ENCODE measurements around the gene NHLRC2.

The NHLRC2 gene

DNA sequence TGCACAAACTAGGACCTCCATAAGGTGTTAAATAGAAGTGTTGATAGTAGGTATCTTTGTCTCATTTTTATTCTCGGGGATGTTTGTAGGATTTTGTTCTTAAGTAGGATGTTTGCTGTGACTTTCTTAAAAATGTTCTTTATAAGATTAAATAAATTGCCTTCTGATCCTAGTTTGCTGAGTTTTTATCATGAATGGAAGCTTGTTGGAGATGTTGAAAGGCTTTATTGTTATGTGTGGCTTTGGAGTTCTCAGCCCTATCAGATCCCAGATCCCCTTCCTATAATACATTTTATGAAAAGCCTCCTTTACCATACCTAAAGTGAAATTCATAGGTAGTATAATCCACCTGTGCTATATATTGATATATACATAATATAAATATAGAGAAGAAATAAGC lies 40.1 kb downstream of the NHLRC2 start:
- no peaks in the 10 kb centered on the region for H3K79me2 ChIP-seq (ENCODE audit: insufficient read depth, low read length)
- H3K27ac ChIP-seq (ENCODE audit: low read depth, low read length, poor library complexity, severe bottlenecking), result no peak overlapping the region
- no peak overlapping the region for H3K9ac ChIP-seq (ENCODE audit: low read length)
- H3K9me3 ChIP-seq (ENCODE audit: low read length), result peaks cover 5% of the 10 kb centered on the region; the same call in 1 of the 2 replicates
- H3K4me3 ChIP-seq (ENCODE audit: low read depth, low read length, poor library complexity, severe bottlenecking), result no peak overlapping the region
- no peaks in the 10 kb centered on the region for H4K20me1 ChIP-seq (ENCODE audit: insufficient read depth, low read length)
- no peaks in the 10 kb centered on the region for H3K9me2 ChIP-seq (ENCODE audit: low read depth, low read length)
- H3K36me3 ChIP-seq (ENCODE audit: insufficient read depth, low read length), result peaks cover 43% of the 10 kb centered on the region
- TF ChIP-seq EZH2 (IDR thresholded peaks at IDR 0.05; ENCODE audit: borderline replicate concordance, low read length), result no peak
- TF ChIP-seq, protein P1, sequence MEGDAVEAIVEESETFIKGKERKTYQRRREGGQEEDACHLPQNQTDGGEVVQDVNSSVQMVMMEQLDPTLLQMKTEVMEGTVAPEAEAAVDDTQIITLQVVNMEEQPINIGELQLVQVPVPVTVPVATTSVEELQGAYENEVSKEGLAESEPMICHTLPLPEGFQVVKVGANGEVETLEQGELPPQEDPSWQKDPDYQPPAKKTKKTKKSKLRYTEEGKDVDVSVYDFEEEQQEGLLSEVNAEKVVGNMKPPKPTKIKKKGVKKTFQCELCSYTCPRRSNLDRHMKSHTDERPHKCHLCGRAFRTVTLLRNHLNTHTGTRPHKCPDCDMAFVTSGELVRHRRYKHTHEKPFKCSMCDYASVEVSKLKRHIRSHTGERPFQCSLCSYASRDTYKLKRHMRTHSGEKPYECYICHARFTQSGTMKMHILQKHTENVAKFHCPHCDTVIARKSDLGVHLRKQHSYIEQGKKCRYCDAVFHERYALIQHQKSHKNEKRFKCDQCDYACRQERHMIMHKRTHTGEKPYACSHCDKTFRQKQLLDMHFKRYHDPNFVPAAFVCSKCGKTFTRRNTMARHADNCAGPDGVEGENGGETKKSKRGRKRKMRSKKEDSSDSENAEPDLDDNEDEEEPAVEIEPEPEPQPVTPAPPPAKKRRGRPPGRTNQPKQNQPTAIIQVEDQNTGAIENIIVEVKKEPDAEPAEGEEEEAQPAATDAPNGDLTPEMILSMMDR (IDR thresholded peaks at IDR 0.05; ENCODE audit: low read length), result no peak
- H3F3A ChIP-seq (ENCODE audit: insufficient read depth, low read length), result no peaks in the 10 kb centered on the region
- H3K4me2 ChIP-seq (ENCODE audit: low read length), result no peak overlapping the region
- no peaks in the 10 kb centered on the region for H3K27me3 ChIP-seq (ENCODE audit: insufficient read depth, low read length)
- no peak overlapping the region for H2AFZ ChIP-seq (ENCODE audit: low read length)
- no peaks in the 10 kb centered on the region for H3K4me1 ChIP-seq (ENCODE audit: insufficient read depth, low read length, severe bottlenecking)

DNA sequence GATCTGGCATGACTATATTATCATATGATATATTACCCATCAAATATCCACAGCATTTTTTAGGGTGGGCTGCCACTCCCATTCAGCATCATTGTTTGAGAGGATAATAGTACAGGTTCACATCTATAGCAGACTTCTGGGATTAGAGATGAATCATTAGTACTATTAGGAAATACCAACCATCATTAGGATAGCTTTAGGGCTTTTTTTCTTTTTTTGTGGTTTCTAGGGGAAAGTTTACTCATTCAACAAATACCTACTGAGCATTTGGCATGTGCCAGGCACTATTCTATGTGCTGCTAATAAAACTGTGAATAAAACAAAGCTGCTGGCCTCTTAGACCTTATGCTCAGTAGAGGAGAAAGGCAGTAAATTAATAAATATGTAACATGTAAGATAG lies 40.6 kb downstream of the NHLRC2 start:
- no peak overlapping the region for H2AFZ ChIP-seq (ENCODE audit: low read length)
- peaks cover 39% of the 10 kb centered on the region for H3K36me3 ChIP-seq (ENCODE audit: insufficient read depth, low read length)
- no peak overlapping the region for H3K9ac ChIP-seq (ENCODE audit: low read length)
- H3K9me3 ChIP-seq (ENCODE audit: low read length), result 0 out of 2 replicates have a peak, but pooled peaks cover 2% of the 10 kb centered on the region
- H3K4me2 ChIP-seq (ENCODE audit: low read length), result no peak overlapping the region
- H3K27ac ChIP-seq (ENCODE audit: low read depth, low read length, poor library complexity, severe bottlenecking), result no peak overlapping the region
- no peaks in the 10 kb centered on the region for H3K27me3 ChIP-seq (ENCODE audit: insufficient read depth, low read length)
- TF ChIP-seq, protein P1 (IDR thresholded peaks at IDR 0.05; ENCODE audit: low read length), result no peak
- no peak for TF ChIP-seq EZH2 (IDR thresholded peaks at IDR 0.05; ENCODE audit: borderline replicate concordance, low read length)
- H3F3A ChIP-seq (ENCODE audit: insufficient read depth, low read length), result no peaks in the 10 kb centered on the region
- no peaks in the 10 kb centered on the region for H4K20me1 ChIP-seq (ENCODE audit: insufficient read depth, low read length)
- no peaks in the 10 kb centered on the region for H3K9me2 ChIP-seq (ENCODE audit: low read depth, low read length)
- no peaks in the 10 kb centered on the region for H3K79me2 ChIP-seq (ENCODE audit: insufficient read depth, low read length)
- no peaks in the 10 kb centered on the region for H3K4me1 ChIP-seq (ENCODE audit: insufficient read depth, low read length, severe bottlenecking)
- H3K4me3 ChIP-seq (ENCODE audit: low read depth, low read length, poor library complexity, severe bottlenecking), result no peak overlapping the region

DNA sequence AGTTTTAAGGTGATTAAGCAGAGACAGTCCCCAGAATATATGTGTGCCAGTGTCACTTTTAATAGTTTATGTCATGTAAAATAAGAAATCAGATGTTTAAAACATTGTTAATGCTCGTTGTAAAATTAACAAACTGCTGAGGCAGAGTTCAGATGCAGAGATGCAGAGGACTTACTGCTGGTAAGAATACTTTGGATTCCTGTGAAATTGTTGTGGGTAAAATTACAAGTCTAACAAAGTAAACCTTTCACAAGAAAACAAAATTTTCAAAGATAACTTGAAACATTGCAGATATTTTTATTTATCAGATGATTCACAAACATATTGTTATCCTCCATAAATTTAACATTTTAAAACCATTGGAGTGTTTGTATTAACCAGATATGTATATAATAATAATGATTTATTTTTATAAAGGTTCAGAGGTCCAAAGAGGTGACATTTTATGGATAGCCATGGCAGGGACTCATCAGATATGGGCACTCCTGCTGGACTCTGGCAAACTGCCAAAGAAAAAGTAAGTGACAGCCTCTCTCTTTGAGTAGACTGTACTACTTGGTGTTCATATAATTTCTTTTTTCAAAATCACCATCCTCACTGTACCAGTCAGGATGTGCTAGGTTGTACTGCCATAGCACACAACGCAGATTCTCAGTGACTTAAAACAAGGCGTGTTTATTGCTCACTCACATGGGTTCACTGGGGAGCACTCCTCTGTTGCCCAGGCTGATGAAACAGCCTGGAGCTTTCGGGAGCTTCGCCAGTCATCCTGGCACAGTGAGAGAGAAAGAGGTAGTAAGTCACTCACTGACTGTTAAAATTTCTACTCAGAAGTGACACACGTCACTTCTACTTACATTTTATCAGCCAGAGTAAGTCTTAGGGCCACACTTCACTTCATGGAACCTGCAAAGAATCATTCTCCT lies 43.5 kb downstream of the NHLRC2 start:
- Histone ChIP-seq H4K20me1 (ENCODE audit: insufficient read depth, low read length) (no peaks in the 10 kb centered on the region), H3K9me3 (ENCODE audit: low read length) (no peaks in the 10 kb centered on the region), H3K9ac (ENCODE audit: low read length) (no peak overlapping the region), H3K4me2 (ENCODE audit: low read length) (no peak overlapping the region), H3K9me2 (ENCODE audit: low read depth, low read length) (no peaks in the 10 kb centered on the region), H3K79me2 (ENCODE audit: insufficient read depth, low read length) (no peaks in the 10 kb centered on the region), H3K27ac (ENCODE audit: low read depth, low read length, poor library complexity, severe bottlenecking) (no peak overlapping the region), H3K4me1 (ENCODE audit: insufficient read depth, low read length, severe bottlenecking) (no peaks in the 10 kb centered on the region), H3K27me3 (ENCODE audit: insufficient read depth, low read length) (no peaks in the 10 kb centered on the region), H3F3A (ENCODE audit: insufficient read depth, low read length) (no peaks in the 10 kb centered on the region), H3K36me3 (ENCODE audit: insufficient read depth, low read length) (peaks cover 35% of the 10 kb centered on the region), H2AFZ (ENCODE audit: low read length) (no peak overlapping the region), H3K4me3 (ENCODE audit: low read depth, low read length, poor library complexity, severe bottlenecking) (no peak overlapping the region)
- TF ChIP-seq, protein P1 (IDR thresholded peaks at IDR 0.05; ENCODE audit: low read length), result no peak
- no peak for TF ChIP-seq EZH2 (IDR thresholded peaks at IDR 0.05; ENCODE audit: borderline replicate concordance, low read length)
